Astrocyte (in vitro differentiated cells and primary cell): ENCODE results near the gene TOP3B.

Experiments
- EZH2 ChIP-seq: IDR thresholded peaks from 2 replicates; pipeline ENCODE4 v1.6.1; 2012; ENCODE audit warnings: mild to moderate bottlenecking, low read length, inconsistent platforms; ENCODE audit not compliant: insufficient read depth
- TF ChIP-seq, protein P1 (sequence below): IDR thresholded peaks from 2 replicates; pipeline ENCODE4 v1.5.1; 2011; ENCODE audit warnings: low read depth, mild to moderate bottlenecking, inconsistent platforms, low read length, moderate library complexity; ENCODE audit not compliant: insufficient read depth

DNA sequence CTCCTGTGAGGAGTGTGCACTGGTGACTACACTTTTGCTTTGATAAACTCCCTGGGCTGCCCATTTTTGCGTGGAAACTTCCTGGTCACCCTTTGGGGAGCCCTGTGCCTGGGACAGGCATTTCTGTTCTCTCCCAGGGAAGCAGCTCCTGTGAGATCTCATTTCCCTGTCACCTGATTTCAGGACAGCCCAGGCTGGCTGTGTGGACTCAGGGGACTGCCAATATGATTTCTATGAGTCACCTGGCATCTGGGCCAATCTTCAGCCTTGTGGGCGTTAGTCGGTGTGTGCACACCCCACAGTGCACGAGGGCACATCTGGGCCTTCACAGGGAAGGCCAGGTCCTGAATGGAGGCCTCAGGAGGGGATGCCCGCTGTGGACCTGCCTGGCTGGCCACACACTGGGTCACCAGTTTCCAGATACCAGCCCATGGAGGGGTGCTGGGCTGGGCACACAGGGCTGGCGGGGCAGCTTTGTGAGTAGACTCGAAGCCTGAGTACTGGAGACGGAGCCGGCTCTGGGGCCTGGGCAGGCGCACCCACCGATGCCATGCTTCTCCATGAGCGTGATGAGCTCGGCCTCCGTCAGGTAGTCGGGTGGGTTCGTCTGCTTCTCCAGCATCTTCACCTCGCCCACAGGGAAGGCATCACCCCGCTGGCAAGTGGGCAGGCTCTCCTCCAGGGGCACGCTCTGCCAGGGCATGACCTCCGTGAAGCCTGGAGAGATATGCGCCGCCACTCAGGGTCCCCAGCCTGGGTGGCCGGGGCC is 20.5 kb downstream of the TOP3B start:
- TF ChIP-seq, protein P1, sequence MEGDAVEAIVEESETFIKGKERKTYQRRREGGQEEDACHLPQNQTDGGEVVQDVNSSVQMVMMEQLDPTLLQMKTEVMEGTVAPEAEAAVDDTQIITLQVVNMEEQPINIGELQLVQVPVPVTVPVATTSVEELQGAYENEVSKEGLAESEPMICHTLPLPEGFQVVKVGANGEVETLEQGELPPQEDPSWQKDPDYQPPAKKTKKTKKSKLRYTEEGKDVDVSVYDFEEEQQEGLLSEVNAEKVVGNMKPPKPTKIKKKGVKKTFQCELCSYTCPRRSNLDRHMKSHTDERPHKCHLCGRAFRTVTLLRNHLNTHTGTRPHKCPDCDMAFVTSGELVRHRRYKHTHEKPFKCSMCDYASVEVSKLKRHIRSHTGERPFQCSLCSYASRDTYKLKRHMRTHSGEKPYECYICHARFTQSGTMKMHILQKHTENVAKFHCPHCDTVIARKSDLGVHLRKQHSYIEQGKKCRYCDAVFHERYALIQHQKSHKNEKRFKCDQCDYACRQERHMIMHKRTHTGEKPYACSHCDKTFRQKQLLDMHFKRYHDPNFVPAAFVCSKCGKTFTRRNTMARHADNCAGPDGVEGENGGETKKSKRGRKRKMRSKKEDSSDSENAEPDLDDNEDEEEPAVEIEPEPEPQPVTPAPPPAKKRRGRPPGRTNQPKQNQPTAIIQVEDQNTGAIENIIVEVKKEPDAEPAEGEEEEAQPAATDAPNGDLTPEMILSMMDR: no peak
- no peak for TF ChIP-seq EZH2
